ENCODE data around the gene AIG1.

GRCh38 chr6:143248359-143248758, 187.7 kb downstream of the AIG1 start:
- TF ChIP-seq EZH2phosphoT487 (IDR thresholded peaks at IDR 0.05; ENCODE audit: low read depth, severe bottlenecking, unreplicated experiment) (no peak), CTCF (IDR thresholded peaks at IDR 0.05; ENCODE audit: poor library complexity) (no peak)

Measured in hepatocyte (in vitro differentiated cells).